ENCODE results near the gene CPLX4.
A peak's percentile ranks its signal among the peaks of the same experiment; 100 is the strongest.

Gene CPLX4, protein sequence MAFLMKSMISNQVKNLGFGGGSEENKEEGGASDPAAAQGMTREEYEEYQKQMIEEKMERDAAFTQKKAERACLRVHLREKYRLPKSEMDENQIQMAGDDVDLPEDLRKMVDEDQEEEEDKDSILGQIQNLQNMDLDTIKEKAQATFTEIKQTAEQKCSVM

GRCh38 chr18:59318460-59319050 lies at the start of gene CPLX4:
TSS of gene CPLX4 (minus strand) at chr18:59318649. CDS start at chr18:59318462, 187 bp downstream.
- H4K20me1 ChIP-seq (ENCODE audit: insufficient read depth, low read length) = no peaks in the 10 kb centered on the region
- H3K27me3 ChIP-seq (ENCODE audit: insufficient read depth, low read length) = no peaks in the 10 kb centered on the region
- H3K4me2 ChIP-seq (ENCODE audit: low read length) = no peak within 1 kb of the TSS
- H3F3A ChIP-seq (ENCODE audit: insufficient read depth, low read length) = no peaks in the 10 kb centered on the region
- H3K79me2 ChIP-seq (ENCODE audit: insufficient read depth, low read length) = no peaks in the 10 kb centered on the region
- no peaks in the 10 kb centered on the region for H3K36me3 ChIP-seq (ENCODE audit: insufficient read depth, low read length)
- no peak within 1 kb of the TSS for H3K4me3 ChIP-seq (ENCODE audit: low read depth, low read length, poor library complexity, severe bottlenecking)
- no peak within 1 kb of the TSS for H3K27ac ChIP-seq (ENCODE audit: low read depth, low read length, poor library complexity, severe bottlenecking)
- H3K9me3 ChIP-seq (ENCODE audit: low read length) = no peaks in the 10 kb centered on the region
- no peak for TF ChIP-seq CTCF (IDR thresholded peaks at IDR 0.05; ENCODE audit: low read length)
- TF ChIP-seq EZH2 (IDR thresholded peaks at IDR 0.05; ENCODE audit: borderline replicate concordance, low read length) = no peak
- no peak within 1 kb of the TSS for H2AFZ ChIP-seq (ENCODE audit: low read length)
- no peaks in the 10 kb centered on the region for H3K4me1 ChIP-seq (ENCODE audit: insufficient read depth, low read length, severe bottlenecking)
- H3K9ac ChIP-seq (ENCODE audit: low read length) = no peak within 1 kb of the TSS
- H3K9me2 ChIP-seq (ENCODE audit: low read depth, low read length) = no peaks in the 10 kb centered on the region

- H3K9ac ChIP-seq (ENCODE audit: low read length) = no peak overlapping the region
- no peak overlapping the region for H3K4me3 ChIP-seq (ENCODE audit: low read depth, low read length, poor library complexity, severe bottlenecking)
- no peak overlapping the region for H3K27ac ChIP-seq (ENCODE audit: low read depth, low read length, poor library complexity, severe bottlenecking)
- no peaks in the 10 kb centered on the region for H3K9me2 ChIP-seq (ENCODE audit: low read depth, low read length)
- TF ChIP-seq EZH2 (IDR thresholded peaks at IDR 0.05; ENCODE audit: borderline replicate concordance, low read length) (no peak), CTCF (IDR thresholded peaks at IDR 0.05; ENCODE audit: low read length) (no peak)
- H3K4me2 ChIP-seq (ENCODE audit: low read length) = no peak overlapping the region
- peaks cover 5% of the 10 kb centered on the region; the same call in 1 of the 2 replicates for H3K79me2 ChIP-seq (ENCODE audit: insufficient read depth, low read length)
- no peaks in the 10 kb centered on the region for H3K27me3 ChIP-seq (ENCODE audit: insufficient read depth, low read length)
- H3F3A ChIP-seq (ENCODE audit: insufficient read depth, low read length) = no peaks in the 10 kb centered on the region
- no peaks in the 10 kb centered on the region for H3K9me3 ChIP-seq (ENCODE audit: low read length)
- no peak overlapping the region for H2AFZ ChIP-seq (ENCODE audit: low read length)
- H3K4me1 ChIP-seq (ENCODE audit: insufficient read depth, low read length, severe bottlenecking) = peaks cover 27% of the 10 kb centered on the region
- peaks cover 7% of the 10 kb centered on the region; the same call in 1 of the 2 replicates for H3K36me3 ChIP-seq (ENCODE audit: insufficient read depth, low read length)
- no peaks in the 10 kb centered on the region for H4K20me1 ChIP-seq (ENCODE audit: insufficient read depth, low read length)
These were observed 41.9 kb upstream of the CPLX4 start for GRCh38 chr18:59360381-59360780.

GRCh38 chr18:59359576-59359952 lies 41.1 kb upstream of the CPLX4 start:
- Histone ChIP-seq H3K4me3 (ENCODE audit: low read depth, low read length, poor library complexity, severe bottlenecking) (peak overlapping the region; percentile 75), H3K4me1 (ENCODE audit: insufficient read depth, low read length, severe bottlenecking) (peaks cover 27% of the 10 kb centered on the region), H2AFZ (ENCODE audit: low read length) (peak overlapping the region; percentile 88), H3K4me2 (ENCODE audit: low read length) (peak overlapping the region; percentile 89), H3K9me3 (ENCODE audit: low read length) (no peaks in the 10 kb centered on the region), H3F3A (ENCODE audit: insufficient read depth, low read length) (no peaks in the 10 kb centered on the region), H3K27me3 (ENCODE audit: insufficient read depth, low read length) (no peaks in the 10 kb centered on the region), H3K9ac (ENCODE audit: low read length) (peak overlapping the region; percentile 64), H3K79me2 (ENCODE audit: insufficient read depth, low read length) (peaks cover 5% of the 10 kb centered on the region; the same call in 1 of the 2 replicates), H4K20me1 (ENCODE audit: insufficient read depth, low read length) (no peaks in the 10 kb centered on the region), H3K27ac (ENCODE audit: low read depth, low read length, poor library complexity, severe bottlenecking) (no peak overlapping the region), H3K36me3 (ENCODE audit: insufficient read depth, low read length) (peaks cover 15% of the 10 kb centered on the region; the same call in 1 of the 2 replicates), H3K9me2 (ENCODE audit: low read depth, low read length) (no peaks in the 10 kb centered on the region)
- TF ChIP-seq CTCF (IDR thresholded peaks at IDR 0.05; ENCODE audit: low read length) (no peak), EZH2 (IDR thresholded peaks at IDR 0.05; ENCODE audit: borderline replicate concordance, low read length) (no peak)
